HepG2 (cell line): ENCODE data around the gene CYB5R3. TPM values are rescaled to one million over a fixed set of nuclear protein-coding genes. Genes with fewer than 3 reads are reported as not detected.

Experiments
- ATF5 ChIP-seq: sonication (generic); formaldehyde crosslinking; IDR thresholded peaks from 2 replicates; pipeline ENCODE4 v1.4.0; 2020; ENCODE audit warnings: mild to moderate bottlenecking, low read depth, missing genetic modification reagents
- CC2D1A ChIP-seq: sonication (generic); formaldehyde crosslinking; IDR thresholded peaks from 2 replicates; pipeline ENCODE4 v1.8.1; 2023; ENCODE audit warnings: mild to moderate bottlenecking, missing genetic modification reagents
- DNMT1 ChIP-seq: sonication (generic); formaldehyde crosslinking; IDR thresholded peaks from 2 replicates; pipeline ENCODE4 v1.5.1; 2020; ENCODE audit warnings: mild to moderate bottlenecking, missing genetic modification reagents
- FOSL1 ChIP-seq: sonication (generic); formaldehyde crosslinking; IDR thresholded peaks from 2 replicates; pipeline ENCODE4 v1.9.0; 2021; ENCODE audit warnings: missing genetic modification reagents, borderline replicate concordance
- JUNB ChIP-seq: sonication (generic); formaldehyde crosslinking; IDR thresholded peaks from 2 replicates; pipeline ENCODE4 v1.8.0; 2022; ENCODE audit warnings: missing genetic modification reagents, mild to moderate bottlenecking, borderline replicate concordance
- NFYC ChIP-seq: IDR thresholded peaks from 2 replicates; pipeline ENCODE4 v1.6.1; 2016; ENCODE audit warnings: missing genetic modification reagents, missing compliant biosample characterization
- RNF219 ChIP-seq: sonication (generic); formaldehyde crosslinking; IDR thresholded peaks from 2 replicates; pipeline ENCODE4 v1.5.0; 2020; ENCODE audit warnings: mild to moderate bottlenecking, missing genetic modification reagents
- SRY ChIP-seq: sonication (generic); formaldehyde crosslinking; IDR thresholded peaks from 2 replicates; pipeline ENCODE4 v1.8.0; 2022; ENCODE audit warnings: mild to moderate bottlenecking, missing genetic modification reagents
- TEAD2 ChIP-seq: sonication (generic); formaldehyde crosslinking; IDR thresholded peaks from 2 replicates; pipeline ENCODE4 v1.9.0; 2021; ENCODE audit warnings: missing genetic modification reagents
- UBTF ChIP-seq: sonication (generic); formaldehyde crosslinking; IDR thresholded peaks from 2 replicates; pipeline ENCODE4 v1.4.0; 2020; ENCODE audit warnings: mild to moderate bottlenecking, missing genetic modification reagents
- USF2 ChIP-seq, 2 experiments: sonication (generic) in 1 of 2; formaldehyde crosslinking in 1 of 2; IDR thresholded peaks; 2 replicates each; pipeline versions ENCODE4 v1.5.1 to v1.6.1; 2011 to 2020; ENCODE audit warnings: borderline replicate concordance in 1 of 2, low read depth in 1 of 2, low read length in 1 of 2, mild to moderate bottlenecking in 1 of 2, missing genetic modification reagents in 1 of 2, moderate library complexity in 1 of 2
- ZBTB7B ChIP-seq: sonication (generic); formaldehyde crosslinking; IDR thresholded peaks from 2 replicates; pipeline ENCODE4 v1.4.0; 2020; ENCODE audit warnings: missing genetic modification reagents
- ZEB1 ChIP-seq: IDR thresholded peaks from 2 replicates; pipeline ENCODE4 v1.6.1; 2012; ENCODE audit warnings: mild to moderate bottlenecking, low read depth, inconsistent platforms; ENCODE audit not compliant: insufficient replicate concordance
- ZFP91 ChIP-seq: sonication (generic); formaldehyde crosslinking; IDR thresholded peaks from 2 replicates; pipeline ENCODE4 v1.9.0; 2022; ENCODE audit warnings: missing genetic modification reagents, mild to moderate bottlenecking, borderline replicate concordance
- ZNF143 ChIP-seq: sonication (generic); formaldehyde crosslinking; IDR thresholded peaks from 2 replicates; pipeline ENCODE4 v1.4.0; 2020; ENCODE audit warnings: missing genetic modification reagents
- ZNF431 ChIP-seq: sonication (generic); formaldehyde crosslinking; IDR thresholded peaks from 2 replicates; pipeline ENCODE4 v1.9.0; 2022; ENCODE audit warnings: missing genetic modification reagents, low read depth, mild to moderate bottlenecking, borderline replicate concordance
- ZNF556 ChIP-seq: sonication (generic); formaldehyde crosslinking; IDR thresholded peaks from 2 replicates; pipeline ENCODE4 v1.4.0; 2020; ENCODE audit warnings: mild to moderate bottlenecking, missing genetic modification reagents, borderline replicate concordance
- ZNF672 ChIP-seq: sonication (generic); formaldehyde crosslinking; IDR thresholded peaks from 2 replicates; pipeline ENCODE4 v1.8.1; 2022; ENCODE audit warnings: missing genetic modification reagents
- ZNF772 ChIP-seq: sonication (generic); formaldehyde crosslinking; IDR thresholded peaks from 2 replicates; pipeline ENCODE4 v1.5.0; 2020; ENCODE audit warnings: mild to moderate bottlenecking, missing genetic modification reagents
- polyA plus RNA-seq, 8 experiments: library from polyadenylated mRNA; depleted of rRNA in 3 of 8; stranded (reverse) in 7 of 8; unstranded in 1 of 8; fragments of >200 nt; fragmentation: Illumina TruSeq in 4 of 8; extraction: Trizol in 4 of 8; gene quantifications; 2 replicates each; pipeline versions ENCODE4 v1.2.1 to v1.2.3, GENCODE V29; 2011 to 2016; ENCODE audit warnings: low read depth in 4 of 8, missing spikeins in 1 of 8, mixed read lengths in 1 of 8; ENCODE audit not compliant: insufficient read depth in 1 of 8
- total RNA-seq, 5 experiments: library from RNA; depleted of rRNA; stranded (reverse); fragments of >200 nt; fragmentation: Illumina TruSeq; extraction: Trizol; gene quantifications; 2 replicates each; pipeline ENCODE4 v1.2.3, GENCODE V29; 2016; ENCODE audit warnings: low read depth in 1 of 5

Gene CYB5R3
- total and polyA plus RNA-seq, 2 of the 13 experiments (the other 11 are each of a cell fraction or from before 2014, with no cell fraction given) = 32.4 to 305 TPM

- TF ChIP-seq RNF219 (CRISPR knock-in tag) = no peak; the same call in 1 of the 2 replicates
- TF ChIP-seq FOSL1 (CRISPR knock-in tag) = no peak
- TF ChIP-seq ZNF772 = no peak
- TF ChIP-seq ZNF556 (CRISPR knock-in tag) = no peak
- TF ChIP-seq ATF5 (CRISPR knock-in tag) = no peak
- no peak for TF ChIP-seq ZEB1
- no peak for TF ChIP-seq ZNF672 (CRISPR knock-in tag)
- no peak for TF ChIP-seq CC2D1A (CRISPR knock-in tag)
- no peak for TF ChIP-seq DNMT1 (CRISPR knock-in tag)
- TF ChIP-seq USF2 (IDR thresholded peaks at IDR 0.05; ENCODE audit: low read depth, low read length) = no peak
- TF ChIP-seq USF2 (CRISPR knock-in tag; IDR thresholded peaks at IDR 0.05; ENCODE audit: borderline replicate concordance) = no peak
- peak; percentile 77 for TF ChIP-seq SRY (CRISPR knock-in tag)
- peak; percentile 82 for TF ChIP-seq ZNF431 (CRISPR knock-in tag)
- peak; percentile 90 for TF ChIP-seq ZFP91 (CRISPR knock-in tag)
- TF ChIP-seq ZNF143 (CRISPR knock-in tag) = no peak
- peak; percentile 72 for TF ChIP-seq UBTF (CRISPR knock-in tag)
- peak; percentile 67; the same call in 1 of the 2 replicates for TF ChIP-seq ZBTB7B
- peak; percentile 33; the same call in 1 of the 2 replicates for TF ChIP-seq JUNB (CRISPR knock-in tag)
- TF ChIP-seq TEAD2 (CRISPR knock-in tag) = no peak
- no peak; the same call in 1 of the 2 replicates for TF ChIP-seq NFYC (CRISPR knock-in tag)
Measured at GRCh38 chr22:42648368-42649245, 585 bp downstream of the CYB5R3 start (continued).
